H1 (cell line): ENCODE data around the gene CD7. TPM values are rescaled to one million over a fixed set of nuclear protein-coding genes. Genes with fewer than 3 reads are reported as not detected.

ENCODE experiments used
- CTCF ChIA-PET: fragments of 300-600 bp; sonication (Branson Sonifier 250); formaldehyde crosslinking; loops from one replicate; lab custom pipeline; 2021; ENCODE audit not compliant: partially characterized antibody; lab: Charles Lee
- POLR2A ChIA-PET: fragments of 300-600 bp; sonication (Branson Sonifier 250); formaldehyde crosslinking; loops from one replicate; lab custom pipeline; 2021; ENCODE audit warnings: inconsistent platforms; ENCODE audit not compliant: partially characterized antibody; lab: Charles Lee
- DNase-seq, 2 experiments: peaks; one replicate each; pipeline versions ENCODE4 v3.0.0 to v3.0.0-alpha.2; 2010 to 2022; ENCODE audit warnings: low spot score in 2 of 2, low read depth in 1 of 2, mixed read lengths in 1 of 2
- FAIRE-seq: peaks from 2 replicates; lab custom pipeline; 2011; peaks lifted over from hg19 to GRCh38; lab: Jason Lieb, UNC
- H2AFZ ChIP-seq: 2 replicates; pipeline ENCODE4 v1.8.1; 2012; ENCODE audit warnings: low read length, inconsistent platforms
- H2AK5ac ChIP-seq: 2 replicates; pipeline ENCODE4 v1.6.1; 2013; ENCODE audit warnings: low read depth, low read length
- H2BK120ac ChIP-seq: replicated peaks from 2 replicates; pipeline ENCODE3; 2013; ENCODE audit warnings: low read depth, low read length, inconsistent platforms
- H2BK12ac ChIP-seq: 2 replicates; pipeline ENCODE4 v1.6.1; 2013; ENCODE audit warnings: low read depth, low read length
- H2BK15ac ChIP-seq: 2 replicates; pipeline ENCODE4 v1.6.1; 2013; ENCODE audit warnings: low read length
- H2BK20ac ChIP-seq: 2 replicates; pipeline ENCODE4 v1.6.1; 2013; ENCODE audit warnings: low read length
- H2BK5ac ChIP-seq: 2 replicates; pipeline ENCODE4 v1.6.1; 2013; ENCODE audit warnings: low read depth, low read length
- H3K14ac ChIP-seq: 2 replicates; pipeline ENCODE4 v1.6.1; 2013; ENCODE audit warnings: inconsistent platforms; ENCODE audit not compliant: insufficient read length
- H3K18ac ChIP-seq: 2 replicates; pipeline ENCODE4 v1.6.1; 2013; ENCODE audit warnings: low read length; ENCODE audit errors: extremely low read depth
- H3K23ac ChIP-seq: 2 replicates; pipeline ENCODE4 v1.6.1; 2013; ENCODE audit warnings: inconsistent platforms; ENCODE audit not compliant: insufficient read length
- H3K23me2 ChIP-seq: 2 replicates; pipeline ENCODE4 v1.6.1; 2013; ENCODE audit warnings: low read depth, low read length
- H3K27ac ChIP-seq: 2 replicates; pipeline ENCODE4 v1.6.1; 2011; ENCODE audit warnings: low read depth, low read length, inconsistent platforms
- H3K27me3 ChIP-seq, 4 experiments: replicated peaks in 1 of 4; 1 replicate in 1 of 4; 2 replicates in 3 of 4; pipeline versions ENCODE4 v1.6.1 to v1.8.1; 2011 to 2013; ENCODE audit warnings: low read length in 3 of 4, mild to moderate bottlenecking in 3 of 4, inconsistent platforms in 2 of 4, mixed read lengths in 2 of 4, moderate library complexity in 1 of 4; ENCODE audit not compliant: control insufficient read depth in 3 of 4, insufficient read depth in 3 of 4; ENCODE audit errors: extremely low read depth in 1 of 4
- H3K36me3 ChIP-seq, 4 experiments: 2 replicates each; pipeline versions ENCODE4 v1.6.1 to v1.8.1; 2011 to 2013; ENCODE audit warnings: mild to moderate bottlenecking in 4 of 4, low read length in 3 of 4, moderate library complexity in 2 of 4, control low read depth in 1 of 4, inconsistent platforms in 1 of 4; ENCODE audit not compliant: insufficient read depth in 4 of 4, control insufficient read depth in 2 of 4
- H3K4ac ChIP-seq: replicated peaks from 2 replicates; pipeline ENCODE3; 2013; ENCODE audit warnings: low read length, low read depth, mixed read lengths, inconsistent platforms; ENCODE audit not compliant: insufficient read length
- H3K4me1 ChIP-seq, 4 experiments: replicated peaks in 1 of 4; 1 replicate in 1 of 4; 2 replicates in 3 of 4; pipeline versions ENCODE4 v1.6.1 to v1.8.1; 2011 to 2013; ENCODE audit warnings: low read length in 3 of 4, inconsistent platforms in 2 of 4, mixed read lengths in 1 of 4; ENCODE audit not compliant: insufficient read depth in 4 of 4, control insufficient read depth in 3 of 4
- H3K4me2 ChIP-seq, 2 experiments: 2 replicates each; pipeline versions ENCODE4 v1.6.1 to v1.8.1; 2011 to 2013; ENCODE audit warnings: low read depth in 2 of 2, low read length in 2 of 2, control low read depth in 1 of 2, inconsistent platforms in 1 of 2, mild to moderate bottlenecking in 1 of 2; ENCODE audit not compliant: insufficient read depth in 1 of 2
- H3K4me3 ChIP-seq, 4 experiments: fragments of 200-600, 300-600 bp in 1 of 4; sonication (generic), shearing (Covaris generic), sonication (Bioruptor Twin) in 1 of 4; 2 replicates each; pipeline versions ENCODE4 v1.5.1 to v1.8.1; 2011 to 2016; ENCODE audit warnings: low read length in 4 of 4, low read depth in 3 of 4, control low read depth in 2 of 4, inconsistent platforms in 2 of 4, mild to moderate bottlenecking in 2 of 4, mixed read lengths in 1 of 4, moderate library complexity in 1 of 4; ENCODE audit not compliant: insufficient read depth in 2 of 4; ENCODE audit errors: extremely low read depth in 1 of 4
- H3K56ac ChIP-seq: replicated peaks from 2 replicates; pipeline ENCODE3; 2013; ENCODE audit warnings: low read depth, mild to moderate bottlenecking, mixed read lengths, low read length, inconsistent platforms; ENCODE audit not compliant: insufficient read length
- H3K79me1 ChIP-seq: 2 replicates; pipeline ENCODE4 v1.6.1; 2013; ENCODE audit warnings: low read depth, low read length, control low read depth
- H3K79me2 ChIP-seq, 2 experiments: 2 replicates each; pipeline versions ENCODE4 v1.6.1 to v1.8.1; 2012 to 2013; ENCODE audit warnings: low read length in 2 of 2, mild to moderate bottlenecking in 2 of 2, inconsistent platforms in 1 of 2; ENCODE audit not compliant: insufficient read depth in 2 of 2, control insufficient read depth in 1 of 2
- H3K9ac ChIP-seq, 4 experiments: replicated peaks in 1 of 4; 1 replicate in 1 of 4; 2 replicates in 3 of 4; pipeline versions ENCODE4 v1.6.1 to v1.8.1; 2011 to 2013; ENCODE audit warnings: low read depth in 3 of 4, low read length in 3 of 4, control low read depth in 2 of 4, mild to moderate bottlenecking in 2 of 4, moderate library complexity in 2 of 4, inconsistent platforms in 1 of 4; ENCODE audit errors: extremely low read depth in 1 of 4
- H3K9me3 ChIP-seq, 2 experiments: 2 replicates each; pipeline versions ENCODE4 v1.6.1 to v1.8.1; 2012 to 2013; ENCODE audit warnings: mild to moderate bottlenecking in 2 of 2, moderate library complexity in 2 of 2, control low read depth in 1 of 2, inconsistent platforms in 1 of 2, low read depth in 1 of 2, low read length in 1 of 2, mixed read lengths in 1 of 2; ENCODE audit not compliant: insufficient read depth in 2 of 2
- H4K20me1 ChIP-seq, 2 experiments: replicated peaks in 1 of 2; 2 replicates each; pipeline versions ENCODE3 to v1.8.1; 2011 to 2013; ENCODE audit warnings: inconsistent platforms in 2 of 2, low read length in 2 of 2, mild to moderate bottlenecking in 1 of 2; ENCODE audit not compliant: insufficient read depth in 2 of 2, control insufficient read depth in 1 of 2
- H4K5ac ChIP-seq: 2 replicates; pipeline ENCODE4 v1.6.1; 2013; ENCODE audit warnings: low read length, low read depth, mixed read lengths, inconsistent platforms; ENCODE audit not compliant: insufficient read length
- H4K8ac ChIP-seq: 2 replicates; pipeline ENCODE4 v1.8.0; 2013; ENCODE audit warnings: mild to moderate bottlenecking, moderate library complexity, low read length, inconsistent platforms; ENCODE audit not compliant: insufficient read depth; ENCODE audit errors: extremely low read depth
- H4K91ac ChIP-seq: replicated peaks from 2 replicates; pipeline ENCODE3; 2013; ENCODE audit warnings: low read length, mixed read lengths, inconsistent platforms; ENCODE audit not compliant: insufficient read length
- SP1 ChIP-seq: IDR thresholded peaks from 2 replicates; pipeline ENCODE4 v1.6.1; 2011; ENCODE audit warnings: low read depth, low read length
- WGBS, 2 experiments: shearing (Covaris generic) in 1 of 2; methylation state at CpG; one replicate each; pipeline versions ENCODE4 v1.1.6 to v1.1.7; 2013 to 2015; ENCODE audit warnings: low lambda C conversion rate in 2 of 2, mixed read lengths in 2 of 2, inconsistent platforms in 1 of 2, low coverage in 1 of 2, missing lambda C conversion rate in 1 of 2; ENCODE audit not compliant: insufficient replicate concordance in 2 of 2, insufficient coverage in 1 of 2, insufficient read length in 1 of 2; ENCODE audit errors: extremely low coverage in 1 of 2, missing lambda C conversion rate in 1 of 2; 5-methylcytosine and 5-hydroxymethylcytosine counted together
- polyA plus RNA-seq, 7 experiments: library from polyadenylated mRNA; depleted of rRNA in 3 of 7; stranded (reverse) in 5 of 7; unstranded in 2 of 7; fragments of >200 nt in 5 of 7; fragments of 200-250 nt in 2 of 7; gene quantifications; 1 replicate in 5 of 7; 2 replicates in 1 of 7; 4 replicates in 1 of 7; pipeline versions ENCODE4 v1.2.1 to v1.2.3, GENCODE V29; 2011 to 2013; ENCODE audit warnings: missing spikeins in 2 of 7, mixed read lengths in 2 of 7
- total RNA-seq: library from RNA; stranded (reverse); fragmentation: NEBNext Ultra II Directional; extraction: Animal tissue kit (Norgen Biotek cat#: 25700); gene quantifications from 2 replicates; pipeline ENCODE4 v1.2.1, GENCODE V29; 2021

The CD7 gene
- total and polyA plus RNA-seq, 2 of the 8 experiments (the other 6 are each of a cell fraction or from before 2014, with no cell fraction given): 0.83 to 0.86 TPM

- H4K20me1 ChIP-seq: peaks cover 0 to 11% of the 10 kb centered on the region in 2 experiments
- H3K4ac ChIP-seq: peak overlapping the region; percentile 27
- H3K23ac ChIP-seq: no peak overlapping the region
- H3K36me3 ChIP-seq: no peaks in the 10 kb centered on the region
- H3K4me3 ChIP-seq: no peak overlapping the region
- H3K56ac ChIP-seq: no peak overlapping the region
- H4K5ac ChIP-seq: no peak overlapping the region
- H3K79me2 ChIP-seq: no peaks in the 10 kb centered on the region
- no peak overlapping the region for H3K27ac ChIP-seq
- H2BK20ac ChIP-seq: no peak overlapping the region
- peaks cover 5% of the 10 kb centered on the region; the same call in 1 of the 2 replicates for H3K23me2 ChIP-seq
- CTCF ChIA-PET: interaction anchor here (4.7 kb wide), 1 partner anchor 17 kb away, joined by 32 read pairs; no protein-coding TSS in a partner anchor
- FAIRE-seq: no peak
- peaks cover 0 to 14% of the 10 kb centered on the region in 2 experiments; a peak in 1 of 4 replicates for H3K9me3 ChIP-seq
- H3K79me1 ChIP-seq: no peaks in the 10 kb centered on the region
- H2BK15ac ChIP-seq: no peak overlapping the region
- H2AFZ ChIP-seq: no peak overlapping the region
- no peak overlapping the region for H2BK120ac ChIP-seq
- no peak for TF ChIP-seq SP1
- H2BK5ac ChIP-seq: no peak overlapping the region
- no peak overlapping the region for H4K8ac ChIP-seq
- H4K91ac ChIP-seq: peak overlapping the region; percentile 0
- H3K27me3 ChIP-seq: no peaks in the 10 kb centered on the region; a peak in 3 of 7 replicates
- H2AK5ac ChIP-seq: peak overlapping the region; percentile 53; the same call in 1 of the 2 replicates
- DNase-seq: no peak
- H3K4me1 ChIP-seq: peaks cover 0 to 5% (median 4%) of the 10 kb centered on the region in 4 experiments; a peak in 6 of 7 replicates
- 93% methylated on average over 76 of the region's 76 CpGs; no CpG with 5 or more reads in 1 of the 2 experiments for WGBS, 2 experiments
- no peak overlapping the region for H3K18ac ChIP-seq
- H3K4me2 ChIP-seq: no peak overlapping the region
- no peak overlapping the region for H3K9ac ChIP-seq
- no peak overlapping the region for H3K14ac ChIP-seq
- POLR2A ChIA-PET: interaction anchor here (1.0 kb wide), 1 partner anchor 12 kb away, joined by 3 read pairs; no protein-coding TSS in a partner anchor
- H2BK12ac ChIP-seq: peak overlapping the region; percentile 22; the same call in 1 of the 2 replicates
These were observed 1.6 kb upstream of the CD7 start for GRCh38 chr17:82318772-82319606.
